GM21576 (cell line): ENCODE results near the gene SH3BP2.

Experiments
- ATAC-seq: cut with Tn5 transposase; IDR thresholded peaks from one replicate; pipeline ENCODE4 v1.9.1; 2021; ENCODE audit warnings: mild to moderate bottlenecking, moderate library complexity; ENCODE audit not compliant: unreplicated experiment

SH3BP2 gene

DNA sequence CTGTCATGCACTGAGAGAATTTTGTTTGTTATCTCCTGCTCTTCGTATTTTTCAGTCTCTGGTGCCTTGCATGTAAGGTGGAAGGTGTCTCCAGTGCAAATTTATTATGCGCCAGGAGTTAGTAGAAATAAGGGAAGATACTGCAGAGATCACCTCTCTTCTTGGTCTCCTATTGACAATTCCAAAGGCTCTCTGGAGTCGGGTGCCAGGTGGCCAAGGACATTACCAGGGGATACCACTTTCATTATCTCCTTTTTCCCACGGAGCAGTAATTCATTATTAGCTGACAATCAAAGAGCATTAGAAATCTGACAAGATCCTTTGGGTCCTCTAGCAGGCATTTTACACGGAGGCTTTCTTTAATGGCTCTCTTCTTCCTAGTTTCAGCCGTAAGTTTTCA, 76.8 kb downstream of the SH3BP2 start:
- no peak for ATAC-seq

DNA sequence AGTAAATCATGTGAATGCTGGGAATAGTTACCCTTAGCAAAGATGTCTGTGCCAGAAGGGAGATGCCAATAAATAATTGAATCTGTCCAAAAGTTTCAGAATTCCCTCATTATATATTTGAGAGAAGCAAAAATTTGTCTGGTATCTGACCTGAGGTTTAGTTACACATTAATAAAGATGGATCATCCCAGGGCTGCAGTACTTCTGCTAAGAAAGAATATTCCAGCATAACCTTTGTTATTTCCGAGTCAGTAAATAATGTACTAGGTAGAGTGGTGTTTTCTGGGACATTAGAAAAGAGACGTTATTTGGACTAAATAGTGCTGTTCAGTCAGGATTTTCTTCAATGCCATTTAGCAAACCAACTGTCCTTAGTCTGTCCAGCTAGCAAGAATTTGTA, 77.2 kb downstream of the SH3BP2 start:
- no peak for ATAC-seq

- no peak for ATAC-seq
Observed at GRCh38 chr4:2871466-2871865, 78.6 kb downstream of the SH3BP2 start.

GRCh38 chr4:2871911-2872310, 79.0 kb downstream of the SH3BP2 start:
- no peak for ATAC-seq

- ATAC-seq: no peak
Observed at GRCh38 chr4:2873329-2873728, 80.4 kb downstream of the SH3BP2 start.

DNA sequence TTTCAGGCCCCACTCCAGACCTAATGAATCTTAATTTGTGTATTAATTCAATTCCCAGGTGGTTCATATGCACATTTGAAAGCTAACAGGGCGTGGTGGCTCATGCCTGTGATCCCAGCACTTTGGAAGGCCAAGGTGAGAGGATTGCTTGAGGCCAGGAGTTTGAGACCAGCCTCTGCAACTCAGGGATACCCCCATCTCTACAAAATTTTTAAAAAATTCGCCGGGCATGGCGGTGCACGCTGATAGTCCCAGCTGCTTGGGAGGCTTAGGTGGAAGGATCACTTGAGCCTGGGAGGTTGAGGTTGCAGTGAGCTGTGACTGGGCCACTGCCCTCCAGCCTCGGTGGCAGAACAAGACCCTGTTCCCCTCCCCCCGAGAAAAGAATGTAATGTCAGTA, 82.0 kb downstream of the SH3BP2 start:
- ATAC-seq: no peak

GRCh38 chr4:2875556-2875955, 82.7 kb downstream of the SH3BP2 start:
- ATAC-seq: no peak

GRCh38 chr4:2878346-2878745, 85.5 kb downstream of the SH3BP2 start:
- ATAC-seq: no peak

DNA sequence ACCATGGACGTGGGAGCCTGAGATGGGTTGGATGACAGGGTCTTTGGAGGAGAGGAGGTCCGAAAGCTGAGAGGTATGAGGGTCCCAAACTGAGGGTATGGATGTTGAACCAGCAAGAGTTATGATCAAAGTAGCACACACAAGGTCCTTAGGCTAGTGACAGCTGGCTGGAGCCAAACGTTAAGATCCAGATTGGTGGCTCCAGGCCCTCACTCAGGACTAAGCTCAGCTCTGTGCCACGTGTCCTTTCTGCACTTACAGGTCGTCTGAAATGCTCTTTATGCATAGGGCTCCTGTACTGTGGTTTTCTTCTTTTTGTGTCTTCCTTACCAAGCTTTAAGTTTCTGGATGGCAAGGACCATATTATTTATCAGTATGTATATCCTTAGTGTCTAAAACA, 86.1 kb downstream of the SH3BP2 start:
- no peak for ATAC-seq

DNA sequence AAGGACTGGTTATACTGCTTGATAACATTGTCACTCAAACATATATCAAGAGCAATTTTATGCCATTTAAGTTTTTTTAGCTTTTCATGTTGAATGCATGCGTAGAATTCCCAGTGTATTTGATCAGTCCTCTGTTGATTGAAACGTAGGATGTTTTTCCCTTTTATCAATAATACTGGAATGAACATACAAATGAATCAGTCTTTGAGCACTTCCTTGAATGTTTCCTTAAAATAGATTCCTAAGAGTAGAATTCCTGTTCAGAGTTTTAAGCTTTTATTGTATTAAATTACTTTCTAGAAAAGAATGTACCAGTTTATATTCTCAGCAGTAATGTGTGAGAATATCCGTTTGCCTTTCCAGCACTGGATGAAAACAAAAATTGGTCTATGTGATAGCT, 88.5 kb downstream of the SH3BP2 start:
- ATAC-seq: no peak

GRCh38 chr4:2882341-2882740, 89.5 kb downstream of the SH3BP2 start:
- ATAC-seq: no peak

DNA sequence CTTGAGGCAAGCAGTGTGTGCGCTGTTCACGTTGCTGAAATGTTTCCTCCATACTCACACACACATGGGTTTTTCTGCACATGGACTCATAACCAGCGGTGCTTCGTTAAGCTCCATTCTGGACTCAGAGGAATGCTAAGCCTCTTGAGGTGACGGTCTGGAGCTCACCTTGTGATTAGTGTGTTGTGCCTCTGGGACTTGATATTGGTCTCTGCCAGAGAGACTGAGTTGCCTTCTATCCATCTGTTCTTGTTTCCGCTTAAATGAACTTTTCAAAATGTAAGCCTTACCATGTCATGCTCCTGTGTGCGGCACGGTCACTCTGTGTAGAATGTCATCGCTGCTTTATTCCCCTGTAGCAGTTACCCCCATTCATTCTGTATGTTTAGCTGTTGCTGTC, 93.3 kb downstream of the SH3BP2 start:
- no peak for ATAC-seq

GRCh38 chr4:2886622-2887021, 93.7 kb downstream of the SH3BP2 start:
- no peak for ATAC-seq

GRCh38 chr4:2887343-2887742, 94.5 kb downstream of the SH3BP2 start:
- no peak for ATAC-seq

GRCh38 chr4:2888886-2889285, 96.0 kb downstream of the SH3BP2 start:
- ATAC-seq: no peak
